GM18867 (cell line): ENCODE results near the gene ZC3H13.
"Not testable (repeated sequence)": the region's sequence is repeated elsewhere in the genome, so short reads cannot be mapped to it uniquely, and the experiment has no call there.

Experiments
- ATAC-seq: cut with Tn5 transposase; IDR thresholded peaks from one replicate; pipeline ENCODE4 v1.9.1; 2021; ENCODE audit warnings: mild to moderate bottlenecking, moderate library complexity; ENCODE audit not compliant: unreplicated experiment

Gene ZC3H13

DNA sequence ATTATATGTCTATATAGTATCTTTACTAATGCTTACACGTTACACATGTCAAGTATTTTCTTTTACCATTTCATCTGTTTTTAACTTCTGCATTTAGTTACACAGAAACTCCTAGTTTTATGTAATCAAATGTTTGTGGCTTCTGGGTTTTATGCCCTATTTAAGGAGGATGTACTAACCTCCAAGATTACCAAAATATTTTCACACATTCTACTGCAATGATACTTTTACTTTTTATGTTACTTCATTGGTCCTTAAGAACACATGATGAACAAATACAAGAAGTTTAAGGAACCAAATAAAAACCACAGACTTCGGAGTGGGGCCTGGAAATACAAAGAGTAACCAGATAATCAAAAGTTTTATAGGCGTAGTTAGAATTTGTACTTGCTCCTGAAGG is 37.2 kb downstream of the ZC3H13 start:
- ATAC-seq = no peak

DNA sequence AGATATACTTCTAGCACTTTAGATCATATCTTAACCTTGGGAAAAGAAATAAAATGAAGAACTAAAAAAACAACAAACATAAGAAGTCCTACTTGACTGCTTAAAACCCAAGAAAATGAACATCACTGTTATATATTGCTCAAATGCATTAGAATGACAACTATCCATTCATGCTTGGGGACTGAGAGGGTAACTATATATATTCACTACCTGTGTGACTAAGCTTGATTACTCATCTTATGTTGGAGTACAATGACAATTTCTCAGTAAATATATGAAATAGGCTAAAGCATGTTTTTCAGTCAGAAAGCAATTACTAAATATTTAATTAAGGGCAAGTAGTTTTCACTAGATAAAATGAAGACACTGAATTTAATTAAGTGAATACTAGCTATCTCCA is 40.1 kb downstream of the ZC3H13 start:
- ATAC-seq = no peak

DNA sequence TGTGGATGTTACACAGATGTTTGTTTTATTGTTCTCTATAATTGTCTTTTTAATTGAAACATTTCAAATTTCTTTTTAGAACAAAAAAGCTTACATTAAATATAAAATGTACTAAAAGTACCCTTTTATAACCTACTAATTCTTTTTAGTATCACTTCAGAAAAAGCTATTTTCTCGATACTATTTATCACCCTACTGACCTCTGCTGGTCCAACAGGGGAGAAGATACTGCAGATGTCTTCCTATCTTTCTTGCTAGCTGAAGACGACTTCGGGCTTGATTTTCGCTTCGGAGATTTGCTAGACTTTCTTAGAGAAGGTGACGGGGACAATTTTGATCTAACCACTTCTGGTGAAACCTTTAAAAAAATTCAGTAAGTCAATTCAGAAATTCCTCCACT is 42.4 kb downstream of the ZC3H13 start:
- ATAC-seq = no peak

DNA sequence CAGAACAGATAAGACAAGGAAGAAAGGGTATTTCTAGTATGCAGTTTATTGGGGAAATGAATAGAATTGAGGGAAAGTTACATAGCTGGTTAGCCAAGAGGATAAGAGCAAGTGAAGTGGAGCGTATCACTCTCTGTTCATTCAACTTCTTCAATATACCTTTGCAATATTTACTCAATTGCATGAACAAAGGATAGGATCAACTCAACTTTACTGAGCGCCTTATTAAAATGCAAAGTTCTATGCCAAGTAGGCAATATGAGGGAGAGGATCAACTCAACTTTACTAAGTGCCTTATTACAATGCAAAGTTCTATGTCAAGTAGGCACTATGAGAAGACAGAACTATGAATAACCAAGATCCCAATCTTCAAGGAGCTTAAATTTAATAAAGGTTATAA is 43.9 kb downstream of the ZC3H13 start:
- ATAC-seq = no peak

DNA sequence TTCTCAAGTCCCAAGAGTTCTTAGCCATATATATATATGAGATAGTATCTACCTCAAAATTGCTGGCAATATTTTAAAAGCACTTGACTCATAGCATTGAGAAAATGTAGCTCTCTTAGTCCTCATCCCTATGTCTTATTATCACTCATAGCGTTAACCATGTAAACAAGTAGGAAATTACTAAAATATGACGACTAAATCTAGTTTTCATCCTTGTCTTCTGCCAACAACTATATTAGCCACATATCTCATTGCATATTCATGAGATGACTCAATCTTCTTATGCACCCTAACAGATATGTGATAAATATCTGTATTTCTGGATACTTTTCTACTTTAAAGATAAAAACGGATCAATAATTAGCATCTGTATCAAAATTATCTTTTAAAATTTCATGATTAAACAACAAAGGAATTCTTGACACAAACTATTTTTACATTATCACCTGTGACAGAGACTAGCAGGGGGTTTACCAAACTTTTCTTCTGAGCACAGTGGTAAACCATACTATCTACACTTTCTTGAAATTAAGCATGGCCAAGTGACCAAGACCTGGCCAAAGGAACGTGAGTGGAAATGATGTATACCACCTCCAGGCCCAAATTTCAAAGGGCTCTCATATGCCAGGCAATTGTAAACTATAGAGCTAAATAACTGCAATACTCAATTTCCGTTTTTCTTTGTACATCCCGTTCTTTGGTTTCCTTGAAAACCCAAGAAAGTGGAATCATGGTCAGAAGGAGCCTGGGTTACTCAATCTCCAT is 45.7 kb downstream of the ZC3H13 start:
- ATAC-seq = no peak

DNA sequence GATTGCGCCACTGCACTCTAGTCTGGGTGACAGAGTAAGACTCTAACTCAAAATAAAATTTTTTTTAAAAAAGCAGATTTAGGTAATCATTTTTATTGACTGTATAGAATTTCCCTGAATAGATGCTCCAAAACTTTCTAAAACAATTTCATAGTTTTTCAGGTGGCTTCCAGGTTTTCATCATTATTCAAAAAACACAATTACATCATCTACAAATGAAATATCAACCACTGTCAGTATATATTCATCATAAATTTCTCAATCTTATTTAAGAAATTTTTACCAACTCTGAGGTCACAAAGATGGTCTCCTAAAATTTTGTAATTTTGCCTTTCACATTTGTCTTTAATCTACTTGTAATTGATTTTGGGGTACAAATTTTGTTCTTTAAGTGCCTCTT is 48.1 kb downstream of the ZC3H13 start:
- ATAC-seq = no peak

DNA sequence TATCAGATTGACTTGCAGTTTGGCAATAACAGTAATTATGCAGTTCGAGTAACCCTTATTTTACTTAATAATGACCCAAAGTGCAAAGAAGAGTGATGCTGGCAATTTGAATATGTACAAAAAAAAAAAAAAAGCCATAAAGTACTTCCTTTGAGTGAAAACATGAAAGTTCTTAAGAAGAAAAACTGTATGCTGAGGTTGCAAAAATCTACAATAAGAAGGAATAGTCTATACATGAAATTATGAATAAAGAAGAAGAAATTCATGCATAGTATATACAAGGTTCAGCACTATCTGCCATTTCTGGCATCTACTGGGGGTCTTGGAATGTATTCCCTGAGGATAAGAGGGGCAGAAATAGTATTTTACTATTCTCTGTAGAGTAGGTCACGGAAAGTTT is 55.9 kb downstream of the ZC3H13 start:
- no peak for ATAC-seq

DNA sequence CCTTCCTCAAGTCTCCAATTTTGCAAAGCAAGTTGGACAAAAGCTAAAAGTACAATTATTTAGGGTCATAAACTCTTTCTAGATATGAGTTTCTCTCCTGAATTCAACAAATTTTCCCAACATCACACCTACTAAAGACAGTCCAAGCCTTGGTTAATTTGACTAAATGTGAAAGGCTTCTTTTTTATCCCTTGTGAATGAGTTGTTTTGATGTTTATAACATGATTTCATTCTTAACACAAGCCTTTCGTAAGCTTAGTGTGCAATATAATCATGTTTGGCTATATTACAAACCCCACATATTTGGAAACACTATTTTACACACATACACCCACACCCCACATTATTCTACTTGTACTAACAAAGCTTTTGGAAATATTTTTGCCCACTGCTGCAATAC is 57.3 kb downstream of the ZC3H13 start:
- no peak for ATAC-seq

DNA sequence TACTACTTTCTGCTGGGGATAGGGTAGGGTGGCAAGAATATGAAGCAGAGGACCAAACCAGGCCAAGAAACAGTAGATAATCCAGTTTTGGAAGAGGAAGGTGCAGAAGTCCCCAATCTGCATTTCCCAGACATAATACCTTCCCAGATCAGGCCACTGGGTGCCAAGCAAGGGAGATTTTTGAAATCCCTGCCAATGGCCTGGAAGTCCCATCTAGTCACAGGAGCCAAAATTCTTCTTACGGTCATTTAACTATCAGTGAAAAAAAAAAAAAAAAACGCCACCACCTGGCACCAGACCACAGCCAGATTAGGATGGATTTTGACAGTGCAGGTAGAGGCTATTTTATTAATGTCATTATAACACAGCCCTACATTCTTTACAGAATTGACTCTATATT is 57.8 kb downstream of the ZC3H13 start:
- ATAC-seq = no peak

DNA sequence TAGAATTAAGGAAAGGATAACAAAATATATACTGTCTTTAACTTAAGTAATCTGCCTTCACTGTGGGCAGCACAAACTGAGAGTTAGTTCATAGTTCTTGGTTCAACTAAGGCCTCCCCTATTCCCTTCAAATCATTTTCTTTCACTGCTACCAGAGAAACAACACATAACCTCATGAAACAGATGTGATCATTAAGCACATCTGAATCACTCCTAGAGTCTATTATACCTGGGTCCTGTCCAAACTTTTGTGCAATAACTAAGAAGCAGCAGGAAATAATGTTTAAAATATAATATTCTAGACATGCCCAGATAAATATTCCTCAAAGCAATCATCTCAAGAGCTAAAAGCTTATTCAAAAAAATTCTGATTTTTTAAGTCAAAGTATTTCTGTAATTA is 62.9 kb downstream of the ZC3H13 start:
- ATAC-seq = no peak

DNA sequence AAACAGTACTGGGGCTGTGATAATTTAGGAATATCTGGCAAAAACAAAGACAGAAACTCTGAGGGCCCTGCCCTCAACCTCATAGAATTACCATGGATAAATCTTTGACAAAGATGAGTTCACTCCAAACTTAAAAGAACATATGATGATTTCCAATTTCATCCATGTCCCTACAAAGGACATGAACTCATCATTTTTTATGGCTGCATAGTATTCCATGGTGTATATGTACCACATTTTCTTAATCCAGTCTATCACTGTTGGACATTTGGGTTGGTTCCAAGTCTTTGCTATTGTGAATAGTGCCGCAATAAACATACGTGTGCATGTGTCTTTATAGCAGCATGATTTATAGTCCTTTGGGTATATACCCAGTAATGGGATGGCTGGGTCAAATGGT is 71.4 kb downstream of the ZC3H13 start:
- ATAC-seq = not testable (repeated sequence)

DNA sequence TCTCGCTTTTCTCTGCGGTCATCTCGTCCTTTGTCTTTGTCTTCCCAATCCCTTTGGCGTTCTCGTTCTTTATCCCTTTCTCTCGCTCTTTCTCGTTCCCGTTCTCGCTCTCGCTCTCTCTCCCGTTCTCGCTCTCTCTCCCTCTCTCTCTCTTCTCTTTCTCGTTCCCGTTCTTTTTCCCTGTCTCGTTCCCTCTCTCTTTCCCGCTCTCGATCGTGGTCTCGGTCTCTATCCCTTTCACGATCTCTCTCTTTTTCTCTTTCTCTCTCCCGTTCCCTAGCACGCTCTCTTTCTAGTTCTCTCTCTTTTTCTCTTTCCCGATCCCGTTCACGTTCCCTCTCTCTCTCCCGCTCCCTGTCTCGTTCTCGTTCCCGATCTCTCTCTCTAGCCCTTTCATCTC is 77.2 kb downstream of the ZC3H13 start:
- ATAC-seq = no peak

DNA sequence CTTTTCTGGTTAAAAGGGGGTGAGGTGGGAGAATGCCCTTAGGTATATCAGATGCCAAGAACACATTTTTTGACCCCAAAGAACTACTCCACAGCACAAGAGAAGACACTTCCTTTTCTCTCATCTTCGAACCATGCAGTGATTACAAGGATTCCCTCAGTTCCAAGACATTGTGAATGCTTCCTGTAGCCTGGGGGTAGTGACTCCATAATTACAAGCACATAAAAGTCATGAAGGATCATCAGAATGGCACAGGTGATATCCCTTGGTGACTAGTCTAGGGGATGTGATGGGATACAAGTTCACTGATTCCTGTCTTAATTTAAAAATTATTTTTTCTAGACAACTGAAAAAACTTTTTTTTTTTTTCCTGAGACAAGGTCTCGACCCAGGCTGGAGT is 78.0 kb downstream of the ZC3H13 start:
- no peak for ATAC-seq

DNA sequence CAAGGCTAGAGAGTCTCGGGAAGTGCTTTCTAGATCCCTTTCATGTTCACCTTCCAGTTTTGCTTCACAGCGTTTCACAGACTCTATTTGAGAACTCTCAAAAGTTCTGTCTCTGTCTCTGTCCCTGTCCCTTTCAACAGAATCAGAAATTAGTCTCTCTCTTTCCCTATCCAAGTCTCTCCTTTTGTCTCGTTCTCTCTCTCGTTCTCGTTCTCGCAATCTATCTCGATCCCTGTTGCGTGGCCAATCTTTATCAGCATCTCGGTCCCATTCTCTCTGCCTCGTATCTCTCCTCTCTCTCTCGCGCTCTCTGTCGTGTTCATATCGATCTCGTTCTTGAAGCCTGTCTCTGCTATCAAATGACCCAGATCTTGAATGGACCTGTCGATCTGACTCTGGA is 85.0 kb downstream of the ZC3H13 start:
- ATAC-seq = no peak

DNA sequence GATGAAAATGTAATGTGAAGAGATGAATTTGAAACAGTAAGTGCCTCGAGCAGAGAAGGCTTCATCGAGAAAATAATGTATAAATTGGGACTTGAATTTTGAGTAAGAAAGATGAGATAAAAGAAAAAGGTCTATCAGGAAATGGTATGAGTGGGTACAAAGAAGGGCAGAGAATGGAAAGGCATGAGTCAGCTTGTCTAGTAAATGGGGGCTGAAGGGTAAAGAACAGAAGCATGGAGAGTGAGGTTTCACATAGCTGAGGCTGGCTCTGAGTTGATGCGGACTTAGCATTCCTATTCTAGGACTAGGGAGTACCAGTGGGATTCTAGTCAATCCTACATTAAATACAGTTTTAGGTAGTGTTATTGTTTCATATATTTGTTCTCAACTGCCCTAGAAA is 85.8 kb downstream of the ZC3H13 start:
- ATAC-seq = no peak

DNA sequence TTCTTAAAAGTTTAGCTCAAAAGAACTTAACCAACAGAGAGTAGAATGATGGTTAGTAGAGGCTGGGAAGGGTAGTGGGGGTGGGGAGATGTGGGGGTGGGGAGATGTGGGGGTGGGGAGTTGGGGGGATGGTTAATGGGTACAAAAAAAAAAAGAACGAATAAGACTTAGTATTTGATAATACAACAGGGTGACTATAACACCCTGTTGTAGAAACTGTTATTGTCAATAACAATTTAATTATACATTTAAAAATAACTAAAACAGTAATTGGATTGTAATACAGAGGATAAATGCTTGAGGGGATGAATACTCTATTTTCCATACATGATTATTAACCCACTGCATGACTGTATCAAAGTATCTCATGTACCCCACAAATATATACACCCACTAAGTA is 91.1 kb downstream of the ZC3H13 start:
- no peak for ATAC-seq

DNA sequence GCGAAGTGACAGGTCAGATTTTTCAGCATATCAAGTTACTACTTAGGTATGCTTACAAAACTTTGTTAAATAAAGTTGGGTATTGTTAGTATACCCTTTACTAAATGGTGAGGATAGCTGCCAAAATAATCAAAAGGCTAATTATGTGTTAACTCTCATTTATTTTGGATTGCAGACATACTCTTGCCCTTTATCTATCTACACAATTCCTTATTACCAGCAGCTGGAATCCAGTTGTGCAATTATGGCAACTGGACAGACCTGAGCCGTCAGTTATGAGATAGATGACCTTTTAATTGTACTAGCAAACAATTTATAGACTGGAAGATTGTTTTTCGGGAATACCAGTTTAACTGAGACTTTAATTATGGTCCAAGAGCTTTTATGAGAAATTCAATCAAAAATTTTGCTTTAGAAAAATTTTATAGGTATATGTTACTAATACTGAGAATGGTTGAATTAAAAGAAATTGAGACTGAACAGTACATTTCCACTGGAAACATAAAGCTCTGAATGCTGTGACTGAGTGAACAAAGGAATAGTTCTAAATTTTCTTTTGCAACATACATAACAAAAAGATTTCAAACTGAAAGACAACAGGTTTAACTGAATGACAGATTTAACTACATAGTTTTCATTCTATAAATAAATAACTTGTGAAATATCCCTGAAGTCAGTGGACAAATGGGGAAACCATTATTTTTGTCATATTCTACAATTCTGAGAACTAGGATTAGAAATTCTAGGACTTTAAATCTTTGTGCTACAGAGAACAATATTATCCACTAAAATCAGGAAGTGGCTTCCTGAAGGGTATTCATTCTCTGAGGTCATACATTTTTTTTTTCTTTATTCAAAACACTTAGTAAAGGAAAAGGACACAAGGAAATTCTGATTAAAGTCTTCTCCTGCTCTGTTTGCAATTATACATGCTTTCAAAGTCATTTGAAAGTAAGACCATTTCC is 97.4 kb downstream of the ZC3H13 start:
- ATAC-seq = no peak

DNA sequence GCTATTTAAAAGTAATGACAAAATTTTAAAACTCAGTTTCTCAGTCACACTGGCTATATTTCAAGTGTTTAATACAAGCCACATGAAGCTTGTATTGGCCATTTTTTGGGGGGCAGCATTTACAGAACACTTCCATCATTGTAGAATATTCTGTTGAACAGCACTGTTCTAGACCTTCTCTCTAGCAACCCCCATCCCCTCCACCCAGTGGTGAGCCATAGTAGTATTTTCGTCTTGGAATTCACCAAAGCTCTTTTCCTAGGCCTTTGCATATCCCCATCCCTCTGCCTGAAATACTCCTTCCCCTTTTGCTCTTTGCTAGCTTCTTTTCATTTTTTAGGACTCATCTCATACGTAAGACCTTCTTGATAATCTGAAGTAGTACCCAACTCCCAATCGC is 99.5 kb downstream of the ZC3H13 start:
- ATAC-seq = no peak

DNA sequence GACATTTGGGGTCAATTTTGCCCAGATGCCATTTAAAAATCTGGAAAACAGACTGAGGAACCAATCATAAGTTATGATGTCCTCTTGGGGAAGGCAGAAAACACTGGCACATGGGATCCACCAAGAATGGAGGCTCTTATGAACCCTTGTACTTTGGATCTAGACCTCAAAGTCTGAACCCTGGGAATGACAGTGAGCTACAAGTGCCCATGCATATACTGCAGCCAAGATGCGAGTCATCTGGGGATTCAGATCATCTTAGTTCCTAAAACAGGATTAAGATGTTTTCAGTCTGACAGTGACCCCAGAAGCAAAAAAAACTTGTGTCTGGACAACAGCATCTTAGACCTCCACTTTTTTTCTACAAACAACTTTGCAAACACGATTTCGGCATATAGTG is 100.8 kb downstream of the ZC3H13 start:
- ATAC-seq = no peak

DNA sequence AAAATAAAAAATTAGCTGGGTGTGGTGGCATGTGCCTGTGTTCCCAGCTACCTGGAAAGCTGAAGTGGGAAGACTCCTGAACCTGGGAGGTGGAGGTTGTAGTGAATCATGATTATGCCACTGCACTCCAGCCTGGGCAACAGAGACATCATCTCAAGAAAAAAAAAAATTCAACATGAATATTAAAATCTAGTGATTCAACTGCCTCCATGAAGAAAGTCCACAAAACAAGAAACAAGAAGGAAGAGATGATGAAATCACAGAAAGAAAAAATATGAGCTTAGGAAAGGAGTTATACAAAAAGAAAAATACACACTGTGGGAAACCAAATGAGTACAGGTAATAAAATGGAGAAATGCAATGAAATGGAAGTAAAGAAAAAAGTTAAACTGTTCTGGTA is 101.4 kb downstream of the ZC3H13 start:
- no peak for ATAC-seq

DNA sequence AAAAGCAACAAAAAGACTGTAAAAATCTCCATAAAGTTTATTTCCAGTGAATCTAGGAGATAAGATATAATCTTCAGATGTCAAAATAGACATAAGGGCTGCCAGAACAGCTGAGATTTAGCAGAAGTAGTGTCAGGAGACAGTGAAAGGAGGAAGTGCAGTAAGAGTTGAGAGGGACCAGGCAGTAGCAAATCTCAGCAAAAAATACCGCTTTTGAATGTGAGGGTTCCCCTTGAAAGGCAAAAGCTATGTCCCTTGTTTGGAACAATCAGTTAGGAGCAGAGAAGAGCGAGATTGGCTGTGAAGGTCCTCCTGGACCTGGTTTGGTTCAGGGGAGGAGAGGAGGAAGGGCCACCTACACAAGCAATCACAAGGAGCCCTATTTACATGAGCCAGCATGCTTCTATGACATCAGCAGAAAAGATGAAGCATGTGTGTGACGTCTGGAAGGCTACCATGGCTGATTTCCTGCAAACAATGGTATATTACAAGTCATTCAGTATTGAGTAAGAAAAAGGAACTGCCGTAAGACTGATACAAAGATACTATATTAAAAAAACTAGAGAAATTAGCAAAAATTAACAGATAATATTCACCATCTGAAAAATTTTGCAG is 102.1 kb downstream of the ZC3H13 start:
- ATAC-seq = no peak

DNA sequence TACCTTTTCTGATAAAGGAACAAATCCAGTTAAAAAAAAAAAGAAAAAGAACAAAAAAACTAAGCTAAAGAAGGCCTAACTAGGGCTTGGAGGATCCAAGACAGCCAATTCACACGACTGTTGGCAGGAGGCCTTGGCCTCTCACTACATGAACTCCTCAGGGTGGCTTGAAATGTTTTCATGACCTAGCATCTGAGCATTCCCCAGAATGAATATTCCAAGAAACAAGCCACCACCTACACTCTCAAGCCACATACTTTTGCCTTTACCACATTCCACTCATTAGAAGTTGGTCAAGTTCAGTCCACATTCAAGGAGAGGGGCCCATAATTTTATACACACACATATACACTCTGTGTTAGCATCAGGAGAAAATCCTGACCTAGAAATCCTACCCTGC is 103.4 kb downstream of the ZC3H13 start:
- no peak for ATAC-seq
